ENCODE measurements around the gene RUVBL2. TPM values are rescaled to one million over a fixed set of nuclear protein-coding genes. Genes with fewer than 3 reads are reported as not detected.
"Not testable (repeated sequence)": the region's sequence is repeated elsewhere in the genome, so short reads cannot be mapped to it uniquely, and the experiment has no call there.

Gene RUVBL2
- total and polyA plus RNA-seq, 2 donors (not counting 3 experiments of a cell fraction or from before 2014, with no cell fraction given), result 115 to 185 TPM

- H3K79me2 ChIP-seq (ENCODE audit: control insufficient read depth, insufficient read depth, low read length); H3K9me3 ChIP-seq (replicated peaks; ENCODE audit: control insufficient read depth, insufficient read depth, low read length); POLR2A ChIA-PET; H3K9me1 ChIP-seq (replicated peaks; ENCODE audit: control insufficient read depth, extremely low read depth, insufficient read depth, low read length); H3K4me3 ChIP-seq (replicated peaks in 1 of 3; ENCODE audit: insufficient read depth in 1 of 3, low read depth in 1 of 3, low read length in 3 of 3); FAIRE-seq; BruUV-seq (replicated peaks); intact Hi-C loops (cut with micrococcal nuclease); H3K4me2 ChIP-seq (ENCODE audit: insufficient read depth, low read length); H3K4me1 ChIP-seq (ENCODE audit: control insufficient read depth, extremely low read depth, insufficient read depth, low read length); H3K27me3 ChIP-seq (ENCODE audit: control insufficient read depth in 2 of 2, insufficient read depth in 2 of 2, low read length in 2 of 2); H3K36me3 ChIP-seq (ENCODE audit: control insufficient read depth in 2 of 2, extremely low read depth in 1 of 2, insufficient read depth in 2 of 2, low read length in 2 of 2); DNase-seq (ENCODE audit: low read depth, low spot score); H3K27ac ChIP-seq (ENCODE audit: insufficient read depth, low read depth, low read length); H3K9ac ChIP-seq (replicated peaks; ENCODE audit: extremely low read depth, insufficient read depth, low read length); dilution Hi-C loops (cut with MboI; ENCODE audit: extremely low pct_ligation_motif_present, low sequenced_read_pairs); H2AFZ ChIP-seq (ENCODE audit: low read depth, low read length); H4K20me1 ChIP-seq (replicated peaks; ENCODE audit: control insufficient read depth, extremely low read depth, insufficient read depth, low read length): not testable (repeated sequence)
- CTCF ChIA-PET, result interaction anchor here (0.6 kb wide), 1 partner anchor 50 kb away, joined by 3 read pairs; no protein-coding TSS in a partner anchor
These were observed 56.1 kb downstream of the RUVBL2 start for GRCh38 chr19:49049834-49050233.

GRCh38 chr19:49050376-49051033 is 56.8 kb downstream of the RUVBL2 start:
- not testable (repeated sequence) for H3K4me3 ChIP-seq (replicated peaks in 1 of 3; ENCODE audit: insufficient read depth in 1 of 3, low read depth in 1 of 3, low read length in 3 of 3)

More at GRCh38 chr19:49050376-49051033, 56.8 kb downstream of the RUVBL2 start:
- H3K9ac ChIP-seq (replicated peaks; ENCODE audit: extremely low read depth, insufficient read depth, low read length); FAIRE-seq; POLR2A ChIA-PET; H3K36me3 ChIP-seq (ENCODE audit: control insufficient read depth in 2 of 2, extremely low read depth in 1 of 2, insufficient read depth in 2 of 2, low read length in 2 of 2); H3K9me1 ChIP-seq (replicated peaks; ENCODE audit: control insufficient read depth, extremely low read depth, insufficient read depth, low read length); H2AFZ ChIP-seq (ENCODE audit: low read depth, low read length); H4K20me1 ChIP-seq (replicated peaks; ENCODE audit: control insufficient read depth, extremely low read depth, insufficient read depth, low read length); dilution Hi-C loops (cut with MboI; ENCODE audit: extremely low pct_ligation_motif_present, low sequenced_read_pairs); H3K79me2 ChIP-seq (ENCODE audit: control insufficient read depth, insufficient read depth, low read length); H3K4me2 ChIP-seq (ENCODE audit: insufficient read depth, low read length); intact Hi-C loops (cut with micrococcal nuclease); H3K4me1 ChIP-seq (ENCODE audit: control insufficient read depth, extremely low read depth, insufficient read depth, low read length); H3K27me3 ChIP-seq (ENCODE audit: control insufficient read depth in 2 of 2, insufficient read depth in 2 of 2, low read length in 2 of 2); DNase-seq (ENCODE audit: low read depth, low spot score); H3K27ac ChIP-seq (ENCODE audit: insufficient read depth, low read depth, low read length); BruUV-seq (replicated peaks); H3K9me3 ChIP-seq (replicated peaks; ENCODE audit: control insufficient read depth, insufficient read depth, low read length): not testable (repeated sequence)
- CTCF ChIA-PET, result interaction anchor here (0.6 to 1.6 kb wide), 2 partner anchors 51 kb away, joined by 3 to 5 read pairs; no protein-coding TSS in a partner anchor
